ENCODE measurements around the gene BICD2. TPM values are rescaled to one million over a fixed set of nuclear protein-coding genes. Genes with fewer than 3 reads are reported as not detected.

The BICD2 gene
- polyA plus RNA-seq, 1 donor from 2014 or later = 22.4 TPM

DNA sequence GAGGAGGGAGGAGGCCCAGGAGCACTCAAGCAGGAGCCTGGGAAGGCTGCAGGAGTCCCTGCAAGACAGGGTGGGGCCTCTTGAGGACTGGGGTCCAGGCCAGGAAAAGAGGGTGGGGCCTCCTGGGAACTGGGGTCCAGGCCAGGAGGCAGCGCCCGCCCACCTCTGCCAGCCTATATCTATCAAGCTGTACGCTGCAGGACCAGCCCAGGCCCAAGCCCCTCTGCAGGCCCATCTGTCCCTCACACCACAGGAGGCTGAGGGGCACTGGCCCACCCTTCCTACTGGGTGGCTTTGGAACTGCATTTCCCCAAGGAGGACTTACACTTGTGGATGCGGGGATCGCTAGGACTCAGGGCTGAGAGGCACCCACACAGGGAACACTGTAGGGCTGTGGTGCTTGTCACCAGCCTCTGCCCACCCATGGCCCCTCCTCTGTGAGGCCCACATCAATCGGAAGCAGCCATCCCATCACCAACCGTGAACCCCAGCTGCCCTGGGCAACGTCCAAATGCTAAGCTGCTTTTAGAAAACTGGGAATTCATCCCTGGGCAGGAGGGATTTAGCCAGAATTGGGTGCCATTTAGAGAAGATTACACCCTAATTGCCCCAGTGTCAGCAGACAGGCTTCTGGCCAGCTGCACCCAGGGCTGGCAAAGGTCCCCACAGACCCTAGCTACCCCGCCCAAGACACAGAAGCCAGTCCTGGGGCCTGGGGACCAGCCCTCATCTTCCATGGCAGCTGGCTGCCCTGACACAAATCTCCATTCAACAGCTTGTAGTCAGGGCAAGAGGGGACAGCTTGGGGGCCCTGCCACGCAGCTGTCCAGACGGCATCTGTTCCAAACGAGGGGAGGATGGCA is 15.3 kb downstream of the BICD2 start:
- H3K4me3 ChIP-seq (ENCODE audit: low read length) = no peak overlapping the region
- H3K9me3 ChIP-seq (ENCODE audit: low read length) = no peaks in the 10 kb centered on the region
- no peaks in the 10 kb centered on the region for H3K36me3 ChIP-seq (ENCODE audit: insufficient read depth, low read length)
- no peak overlapping the region for H2AFZ ChIP-seq (ENCODE audit: low read depth, low read length)
- H3K79me2 ChIP-seq (replicated peaks; ENCODE audit: insufficient read depth, low read length) = peaks cover 20% of the 10 kb centered on the region
- TF ChIP-seq SMC3 (conservative IDR thresholded peaks at IDR 0.05; ENCODE audit: poor library complexity) (no peak), POLR2AphosphoS5 (IDR thresholded peaks at IDR 0.05) (no peak), MXI1 (conservative IDR thresholded peaks at IDR 0.05; ENCODE audit: poor library complexity, severe bottlenecking) (no peak), EP300 (conservative IDR thresholded peaks at IDR 0.05; ENCODE audit: poor library complexity, severe bottlenecking) (no peak), EZH2 (IDR thresholded peaks at IDR 0.05; ENCODE audit: borderline replicate concordance, insufficient read depth, low read length, poor library complexity, severe bottlenecking) (no peak), RAD21 (conservative IDR thresholded peaks at IDR 0.05) (no peak), TAF1 (IDR thresholded peaks at IDR 0.05; ENCODE audit: low read depth) (no peak)
- TF ChIP-seq, protein P1, sequence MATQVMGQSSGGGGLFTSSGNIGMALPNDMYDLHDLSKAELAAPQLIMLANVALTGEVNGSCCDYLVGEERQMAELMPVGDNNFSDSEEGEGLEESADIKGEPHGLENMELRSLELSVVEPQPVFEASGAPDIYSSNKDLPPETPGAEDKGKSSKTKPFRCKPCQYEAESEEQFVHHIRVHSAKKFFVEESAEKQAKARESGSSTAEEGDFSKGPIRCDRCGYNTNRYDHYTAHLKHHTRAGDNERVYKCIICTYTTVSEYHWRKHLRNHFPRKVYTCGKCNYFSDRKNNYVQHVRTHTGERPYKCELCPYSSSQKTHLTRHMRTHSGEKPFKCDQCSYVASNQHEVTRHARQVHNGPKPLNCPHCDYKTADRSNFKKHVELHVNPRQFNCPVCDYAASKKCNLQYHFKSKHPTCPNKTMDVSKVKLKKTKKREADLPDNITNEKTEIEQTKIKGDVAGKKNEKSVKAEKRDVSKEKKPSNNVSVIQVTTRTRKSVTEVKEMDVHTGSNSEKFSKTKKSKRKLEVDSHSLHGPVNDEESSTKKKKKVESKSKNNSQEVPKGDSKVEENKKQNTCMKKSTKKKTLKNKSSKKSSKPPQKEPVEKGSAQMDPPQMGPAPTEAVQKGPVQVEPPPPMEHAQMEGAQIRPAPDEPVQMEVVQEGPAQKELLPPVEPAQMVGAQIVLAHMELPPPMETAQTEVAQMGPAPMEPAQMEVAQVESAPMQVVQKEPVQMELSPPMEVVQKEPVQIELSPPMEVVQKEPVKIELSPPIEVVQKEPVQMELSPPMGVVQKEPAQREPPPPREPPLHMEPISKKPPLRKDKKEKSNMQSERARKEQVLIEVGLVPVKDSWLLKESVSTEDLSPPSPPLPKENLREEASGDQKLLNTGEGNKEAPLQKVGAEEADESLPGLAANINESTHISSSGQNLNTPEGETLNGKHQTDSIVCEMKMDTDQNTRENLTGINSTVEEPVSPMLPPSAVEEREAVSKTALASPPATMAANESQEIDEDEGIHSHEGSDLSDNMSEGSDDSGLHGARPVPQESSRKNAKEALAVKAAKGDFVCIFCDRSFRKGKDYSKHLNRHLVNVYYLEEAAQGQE (IDR thresholded peaks at IDR 0.05; ENCODE audit: borderline replicate concordance) = no peak
- TF ChIP-seq, protein P2, sequence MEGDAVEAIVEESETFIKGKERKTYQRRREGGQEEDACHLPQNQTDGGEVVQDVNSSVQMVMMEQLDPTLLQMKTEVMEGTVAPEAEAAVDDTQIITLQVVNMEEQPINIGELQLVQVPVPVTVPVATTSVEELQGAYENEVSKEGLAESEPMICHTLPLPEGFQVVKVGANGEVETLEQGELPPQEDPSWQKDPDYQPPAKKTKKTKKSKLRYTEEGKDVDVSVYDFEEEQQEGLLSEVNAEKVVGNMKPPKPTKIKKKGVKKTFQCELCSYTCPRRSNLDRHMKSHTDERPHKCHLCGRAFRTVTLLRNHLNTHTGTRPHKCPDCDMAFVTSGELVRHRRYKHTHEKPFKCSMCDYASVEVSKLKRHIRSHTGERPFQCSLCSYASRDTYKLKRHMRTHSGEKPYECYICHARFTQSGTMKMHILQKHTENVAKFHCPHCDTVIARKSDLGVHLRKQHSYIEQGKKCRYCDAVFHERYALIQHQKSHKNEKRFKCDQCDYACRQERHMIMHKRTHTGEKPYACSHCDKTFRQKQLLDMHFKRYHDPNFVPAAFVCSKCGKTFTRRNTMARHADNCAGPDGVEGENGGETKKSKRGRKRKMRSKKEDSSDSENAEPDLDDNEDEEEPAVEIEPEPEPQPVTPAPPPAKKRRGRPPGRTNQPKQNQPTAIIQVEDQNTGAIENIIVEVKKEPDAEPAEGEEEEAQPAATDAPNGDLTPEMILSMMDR (IDR thresholded peaks at IDR 0.05; ENCODE audit: poor library complexity, severe bottlenecking) = no peak
- no peak overlapping the region for H3K4me2 ChIP-seq (ENCODE audit: low read length)
- no peak overlapping the region for H3K27ac ChIP-seq (ENCODE audit: low read length)
- no peak overlapping the region for H3K9ac ChIP-seq (ENCODE audit: low read length)
- no peaks in the 10 kb centered on the region for H3K27me3 ChIP-seq (ENCODE audit: insufficient read depth, low read depth, low read length)
- no peaks in the 10 kb centered on the region for H4K20me1 ChIP-seq (ENCODE audit: insufficient read depth)
- no peaks in the 10 kb centered on the region for H3F3A ChIP-seq (ENCODE audit: insufficient read depth, low read length, poor library complexity, severe bottlenecking)
- H3K9me2 ChIP-seq (ENCODE audit: insufficient read depth, low read length) = no peaks in the 10 kb centered on the region

DNA sequence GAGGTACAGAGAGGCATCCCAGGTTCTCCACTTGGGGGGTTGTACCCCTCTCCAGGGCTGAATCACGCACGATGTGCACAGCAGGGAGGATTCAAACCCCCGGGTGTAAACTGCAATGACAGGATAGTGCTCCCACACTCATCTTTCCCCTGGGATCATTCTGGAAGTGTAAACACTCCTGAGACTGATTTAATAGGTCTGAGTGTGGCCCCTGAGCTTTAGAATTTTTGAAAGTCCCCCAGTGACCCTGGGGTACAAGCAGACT is 16.5 kb downstream of the BICD2 start:
- H3F3A ChIP-seq (ENCODE audit: insufficient read depth, low read length, poor library complexity, severe bottlenecking) = no peaks in the 10 kb centered on the region
- TF ChIP-seq, protein P1 (IDR thresholded peaks at IDR 0.05; ENCODE audit: borderline replicate concordance) = no peak
- TF ChIP-seq TAF1 (IDR thresholded peaks at IDR 0.05; ENCODE audit: low read depth) (no peak), POLR2AphosphoS5 (IDR thresholded peaks at IDR 0.05) (no peak), EP300 (conservative IDR thresholded peaks at IDR 0.05; ENCODE audit: poor library complexity, severe bottlenecking) (no peak), RAD21 (conservative IDR thresholded peaks at IDR 0.05) (no peak), SMC3 (conservative IDR thresholded peaks at IDR 0.05; ENCODE audit: poor library complexity) (no peak), MXI1 (conservative IDR thresholded peaks at IDR 0.05; ENCODE audit: poor library complexity, severe bottlenecking) (no peak), EZH2 (IDR thresholded peaks at IDR 0.05; ENCODE audit: borderline replicate concordance, insufficient read depth, low read length, poor library complexity, severe bottlenecking) (no peak)
- TF ChIP-seq, protein P2 (IDR thresholded peaks at IDR 0.05; ENCODE audit: poor library complexity, severe bottlenecking) = no peak
- H3K27ac ChIP-seq (ENCODE audit: low read length) = no peak overlapping the region
- H3K4me3 ChIP-seq (ENCODE audit: low read length) = no peak overlapping the region
- no peaks in the 10 kb centered on the region for H3K9me3 ChIP-seq (ENCODE audit: low read length)
- no peak overlapping the region for H3K4me2 ChIP-seq (ENCODE audit: low read length)
- no peaks in the 10 kb centered on the region for H4K20me1 ChIP-seq (ENCODE audit: insufficient read depth)
- H3K27me3 ChIP-seq (ENCODE audit: insufficient read depth, low read depth, low read length) = no peaks in the 10 kb centered on the region
- H3K9me2 ChIP-seq (ENCODE audit: insufficient read depth, low read length) = no peaks in the 10 kb centered on the region
- no peaks in the 10 kb centered on the region for H3K36me3 ChIP-seq (ENCODE audit: insufficient read depth, low read length)
- H2AFZ ChIP-seq (ENCODE audit: low read depth, low read length) = no peak overlapping the region
- no peak overlapping the region for H3K9ac ChIP-seq (ENCODE audit: low read length)
- H3K79me2 ChIP-seq (replicated peaks; ENCODE audit: insufficient read depth, low read length) = peaks cover 28% of the 10 kb centered on the region

All from neural cell (in vitro differentiated cells).